Peyer's patch (tissue), 4 donors: ENCODE data around the gene HYCC2. TPM values are rescaled to one million over a fixed set of nuclear protein-coding genes. Genes with fewer than 3 reads are reported as not detected.
"Not testable (repeated sequence)": the region's sequence is repeated elsewhere in the genome, so short reads cannot be mapped to it uniquely, and the experiment has no call there.

Experiments
- DNase-seq, 3 donors: peaks; one replicate each; pipeline ENCODE4 v3.0.0-alpha.2; 2017 to 2019
- H3K27ac ChIP-seq, 4 donors: fragments of 200-600 bp; sonication (generic); one replicate each; pipeline ENCODE4 v1.5.1; 2016 to 2019
- H3K27me3 ChIP-seq, 2 donors: fragments of 200-600 bp; sonication (generic); one replicate each; pipeline ENCODE4 v1.5.1; 2019
- H3K36me3 ChIP-seq, 3 donors: fragments of 200-600 bp; sonication (generic); one replicate each; pipeline ENCODE4 v1.5.1; 2016 to 2019
- H3K4me1 ChIP-seq, 4 donors: fragments of 200-600 bp; sonication (generic); one replicate each; pipeline ENCODE4 v1.5.1; 2016 to 2019
- H3K4me3 ChIP-seq, 4 donors: fragments of 200-600 bp; sonication (generic); 1 replicate in 3 of 4; 2 replicates in 1 of 4; pipeline ENCODE4 v1.5.1; 2016 to 2019; ENCODE audit warnings: mild to moderate bottlenecking in 1 of 4
- H3K9me3 ChIP-seq, 4 donors: fragments of 200-600 bp; sonication (generic); one replicate each; pipeline ENCODE4 v1.5.1; 2016 to 2019; ENCODE audit warnings: mild to moderate bottlenecking in 1 of 4
- POLR2A ChIP-seq, 2 donors: fragments of 450-650 bp; IDR thresholded peaks; one replicate each; pipeline ENCODE4 v1.5.1; 2017; ENCODE audit warnings: antibody characterized with exemption in 2 of 2, mild to moderate bottlenecking in 2 of 2, moderate library complexity in 2 of 2
- total RNA-seq, 4 donors: library from RNA; depleted of rRNA; stranded (reverse); fragments of >200 nt; gene quantifications; one replicate each; pipeline ENCODE4 v1.1.0, GENCODE V29; 2016
- TF ChIP-seq, protein P1 (sequence below), 6 experiments: fragments of 450-650 bp in 4 of 6; fragments of 200-600 bp in 2 of 6; sonication (generic) in 1 of 6; IDR thresholded peaks; one replicate each; pipeline ENCODE4 v1.5.1; 2017 to 2019; ENCODE audit warnings: antibody characterized with exemption in 6 of 6, mild to moderate bottlenecking in 3 of 6, moderate library complexity in 1 of 6

Gene HYCC2
- total RNA-seq, 4 donors from 2014 or later = 17.3 to 31.9 (median 29.0) TPM

DNA sequence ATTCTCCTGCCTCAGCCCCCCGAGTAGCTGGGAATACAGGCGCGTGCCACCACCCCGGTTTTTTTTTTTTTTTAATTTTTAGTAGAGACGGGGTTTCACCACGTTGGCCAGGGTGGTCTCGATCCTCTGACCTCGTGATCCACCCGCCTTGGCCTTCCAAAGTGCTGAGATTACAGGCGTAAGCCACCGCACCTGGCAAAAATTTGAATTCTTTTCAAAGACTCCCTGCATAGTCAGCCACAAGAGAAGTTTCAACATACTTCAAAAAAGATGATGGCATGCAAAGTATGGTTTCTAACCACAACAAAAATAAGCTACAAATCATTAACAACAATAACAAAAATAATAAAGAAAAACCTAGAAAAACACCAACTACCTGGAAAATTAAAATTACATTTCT is 22.0 kb downstream of the HYCC2 start:
- Histone ChIP-seq H3K4me3 (no peak overlapping the region), H3K9me3 (no peaks in the 10 kb centered on the region), H3K27ac (no peak overlapping the region), H3K4me1 (no peaks in the 10 kb centered on the region), H3K36me3 (peaks cover 0 to 21% (median 0%) of the 10 kb centered on the region in 3 donors), H3K27me3 (no peaks in the 10 kb centered on the region)
- DNase-seq = no peak
- no peak for TF ChIP-seq POLR2A (IDR thresholded peaks at IDR 0.05)
- TF ChIP-seq, protein P1, sequence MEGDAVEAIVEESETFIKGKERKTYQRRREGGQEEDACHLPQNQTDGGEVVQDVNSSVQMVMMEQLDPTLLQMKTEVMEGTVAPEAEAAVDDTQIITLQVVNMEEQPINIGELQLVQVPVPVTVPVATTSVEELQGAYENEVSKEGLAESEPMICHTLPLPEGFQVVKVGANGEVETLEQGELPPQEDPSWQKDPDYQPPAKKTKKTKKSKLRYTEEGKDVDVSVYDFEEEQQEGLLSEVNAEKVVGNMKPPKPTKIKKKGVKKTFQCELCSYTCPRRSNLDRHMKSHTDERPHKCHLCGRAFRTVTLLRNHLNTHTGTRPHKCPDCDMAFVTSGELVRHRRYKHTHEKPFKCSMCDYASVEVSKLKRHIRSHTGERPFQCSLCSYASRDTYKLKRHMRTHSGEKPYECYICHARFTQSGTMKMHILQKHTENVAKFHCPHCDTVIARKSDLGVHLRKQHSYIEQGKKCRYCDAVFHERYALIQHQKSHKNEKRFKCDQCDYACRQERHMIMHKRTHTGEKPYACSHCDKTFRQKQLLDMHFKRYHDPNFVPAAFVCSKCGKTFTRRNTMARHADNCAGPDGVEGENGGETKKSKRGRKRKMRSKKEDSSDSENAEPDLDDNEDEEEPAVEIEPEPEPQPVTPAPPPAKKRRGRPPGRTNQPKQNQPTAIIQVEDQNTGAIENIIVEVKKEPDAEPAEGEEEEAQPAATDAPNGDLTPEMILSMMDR (IDR thresholded peaks at IDR 0.05) = no peak

DNA sequence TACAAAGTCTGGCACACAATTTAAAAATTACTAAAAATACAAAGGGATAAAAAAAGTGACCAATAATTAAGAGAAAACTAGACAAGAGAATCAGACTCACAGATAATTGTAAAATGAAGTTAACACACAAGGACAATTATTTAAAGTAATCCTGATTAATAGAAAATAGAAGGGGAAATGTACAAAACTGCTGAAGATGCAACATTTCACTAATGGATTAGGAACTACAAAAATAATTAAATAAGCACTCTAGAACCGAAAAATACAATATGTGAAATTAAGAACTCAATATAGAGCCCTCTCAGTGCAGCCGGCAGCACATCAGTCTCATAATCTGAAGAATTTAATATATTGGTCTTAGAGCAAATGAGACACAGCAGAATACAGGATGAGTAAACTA is 24.6 kb downstream of the HYCC2 start:
- Histone ChIP-seq H3K36me3 (peaks cover 0 to 7% (median 0%) of the 10 kb centered on the region in 3 donors), H3K27me3 (no peaks in the 10 kb centered on the region), H3K4me3 (no peak overlapping the region), H3K9me3 (no peaks in the 10 kb centered on the region), H3K27ac (no peak overlapping the region), H3K4me1 (no peaks in the 10 kb centered on the region)
- TF ChIP-seq, protein P1 (IDR thresholded peaks at IDR 0.05) = no peak
- no peak for TF ChIP-seq POLR2A (IDR thresholded peaks at IDR 0.05)
- DNase-seq = no peak

DNA sequence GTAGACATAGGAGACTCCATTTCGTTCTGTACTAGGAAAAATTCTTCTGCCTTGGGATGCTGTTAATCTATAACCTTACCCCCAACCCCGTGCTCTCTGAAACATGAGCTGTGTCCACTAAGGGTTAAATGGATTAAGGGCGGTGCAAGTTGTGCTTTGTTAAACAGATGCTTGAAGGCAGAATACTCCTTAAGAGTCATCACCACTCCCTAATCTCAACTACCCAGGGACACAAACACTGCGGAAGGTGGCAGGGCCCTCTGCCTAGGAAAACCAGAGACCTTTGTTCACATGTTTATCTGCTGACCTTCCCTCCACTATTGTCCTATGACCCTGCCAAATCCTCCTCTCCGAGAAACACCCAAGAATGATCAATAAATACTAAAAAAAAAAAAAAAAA is 28.4 kb downstream of the HYCC2 start:
- H3K9me3 ChIP-seq, H3K4me3 ChIP-seq, DNase-seq, H3K4me1 ChIP-seq, H3K27me3 ChIP-seq, H3K27ac ChIP-seq, H3K36me3 ChIP-seq: not testable (repeated sequence)

DNA sequence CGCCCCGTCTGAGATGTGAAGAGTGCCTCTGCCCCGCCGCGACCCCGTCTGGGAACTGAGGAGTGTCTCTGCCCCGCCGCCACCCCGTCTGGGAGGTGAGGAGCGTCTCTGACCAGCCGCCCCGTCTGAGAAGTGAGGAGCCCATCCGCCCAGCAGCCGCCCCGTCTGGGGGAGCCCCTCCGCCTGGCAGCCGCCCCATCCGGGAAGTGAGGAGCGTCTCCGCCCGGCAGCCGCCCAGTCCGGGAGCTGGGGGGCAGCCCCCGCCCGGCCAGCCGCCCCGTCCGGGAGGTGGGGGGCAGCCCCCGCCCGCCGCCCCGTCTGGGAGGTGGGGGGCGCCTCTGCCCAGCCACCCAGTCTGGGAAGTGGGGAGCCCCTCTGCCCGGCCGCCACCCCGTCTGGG is 29.0 kb downstream of the HYCC2 start:
- not testable (repeated sequence) for H3K27ac ChIP-seq, H3K9me3 ChIP-seq, H3K36me3 ChIP-seq, H3K27me3 ChIP-seq, H3K4me3 ChIP-seq, H3K4me1 ChIP-seq, DNase-seq

DNA sequence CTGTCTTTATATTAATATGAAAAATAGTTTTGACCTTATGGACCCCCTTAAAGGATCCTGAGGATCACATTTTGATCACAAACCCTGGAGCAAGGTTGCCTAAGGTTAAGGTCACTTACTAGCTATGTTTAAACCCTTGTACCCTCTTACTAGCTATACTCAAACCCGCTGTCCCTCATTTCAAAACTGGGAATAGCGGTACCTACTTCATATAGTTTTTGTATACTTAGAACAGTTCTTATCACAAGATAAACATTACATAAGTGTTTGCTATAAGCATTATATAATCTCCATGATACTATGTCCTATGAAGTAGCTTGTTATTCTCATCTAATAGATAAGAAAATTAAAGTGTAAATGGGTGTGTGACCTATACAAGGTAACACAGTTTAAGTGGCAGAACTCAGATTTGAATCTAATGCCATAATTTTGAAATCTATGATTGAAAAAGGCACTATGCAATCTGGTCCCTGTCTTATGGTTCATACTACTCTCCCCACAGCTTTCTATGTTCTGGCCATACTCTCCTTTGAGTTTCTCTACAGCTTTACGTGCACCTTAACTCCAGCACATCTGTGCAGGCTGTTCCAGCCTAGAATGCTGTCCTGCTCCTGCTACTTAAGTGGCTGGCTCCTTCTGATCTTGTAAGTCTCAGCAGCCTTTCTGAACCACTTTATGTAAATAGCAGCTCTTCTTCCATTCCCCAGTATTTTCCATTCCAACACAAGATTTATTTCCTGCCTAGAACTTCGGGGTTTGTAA is 30.4 kb downstream of the HYCC2 start:
- Histone ChIP-seq H3K4me1 (no peaks in the 10 kb centered on the region), H3K27me3 (no peaks in the 10 kb centered on the region), H3K9me3 (no peaks in the 10 kb centered on the region), H3K27ac (peak overlapping the region in 1 of 4 donors; percentile 38), H3K36me3 (peaks cover 0 to 4% (median 0%) of the 10 kb centered on the region in 3 donors), H3K4me3 (no peak overlapping the region)
- TF ChIP-seq, protein P1 (IDR thresholded peaks at IDR 0.05) = no peak
- DNase-seq = no peak

DNA sequence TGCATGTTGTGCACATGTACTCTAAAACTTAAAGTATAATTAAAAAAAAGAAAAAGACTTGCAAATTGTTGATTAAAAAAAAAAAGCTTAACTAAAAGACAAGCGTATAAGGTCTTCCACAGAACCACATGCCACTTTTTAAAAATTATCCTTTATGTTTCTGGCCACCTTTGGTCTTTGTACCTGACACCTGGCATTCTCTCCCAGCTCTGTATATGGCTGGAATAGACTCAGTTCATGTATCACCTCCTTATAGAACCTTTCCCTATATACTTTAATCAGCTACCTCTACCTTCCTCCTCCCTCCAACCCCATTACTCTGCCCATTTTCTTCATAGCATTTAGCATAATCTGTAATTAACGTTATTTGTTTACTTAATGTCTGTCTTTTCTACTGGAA is 32.6 kb downstream of the HYCC2 start:
- DNase-seq = no peak
- H3K4me3 ChIP-seq = no peak overlapping the region

DNA sequence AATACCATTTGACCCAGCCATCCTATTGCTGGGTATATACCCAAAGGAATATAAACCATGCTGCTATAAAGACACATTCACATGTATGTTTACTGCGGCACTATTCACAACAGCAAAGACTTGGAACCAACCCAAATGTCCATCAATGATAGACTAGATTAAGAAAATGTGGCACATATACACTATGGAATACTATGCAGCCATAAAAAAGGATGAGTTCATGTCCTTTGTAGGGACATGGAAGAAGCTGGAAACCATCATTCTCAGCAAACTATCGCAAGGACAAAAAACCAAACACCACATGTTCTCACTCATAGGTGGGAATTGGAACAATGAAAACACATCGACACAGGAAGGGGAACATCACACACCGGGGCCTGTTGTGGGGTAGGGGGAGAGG is 33.1 kb downstream of the HYCC2 start:
- not testable (repeated sequence) for H3K27ac ChIP-seq

More for the DNA sequence above, 32.6 kb downstream of the HYCC2 start:
- H3K9me3 ChIP-seq = no peaks in the 10 kb centered on the region
- no peaks in the 10 kb centered on the region for H3K4me1 ChIP-seq
- H3K27me3 ChIP-seq = no peaks in the 10 kb centered on the region
- no peak for TF ChIP-seq POLR2A (IDR thresholded peaks at IDR 0.05)
- no peaks in the 10 kb centered on the region for H3K36me3 ChIP-seq
- no peak overlapping the region for H3K27ac ChIP-seq

DNA sequence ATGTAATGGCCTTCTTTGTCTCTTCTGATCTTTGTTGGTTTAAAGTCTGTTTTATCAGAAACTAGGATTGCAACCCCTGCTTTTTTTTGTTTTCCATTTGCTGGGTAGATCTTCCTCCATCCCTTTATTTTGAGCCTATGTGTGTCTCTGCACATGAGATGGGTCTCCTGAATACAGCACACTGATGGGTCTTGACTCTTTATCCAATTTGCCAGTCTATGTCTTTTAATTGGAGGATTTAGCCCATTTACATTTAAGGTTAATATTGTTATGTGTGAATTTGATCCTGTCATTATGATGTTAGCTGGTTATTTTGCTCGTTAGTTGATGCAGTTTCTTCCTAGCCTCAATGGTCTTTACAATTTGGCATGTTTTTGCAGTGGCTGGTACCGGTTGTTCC is 37.1 kb downstream of the HYCC2 start:
- not testable (repeated sequence) for H3K27me3 ChIP-seq, H3K36me3 ChIP-seq, DNase-seq, H3K9me3 ChIP-seq, H3K4me1 ChIP-seq, H3K4me3 ChIP-seq, H3K27ac ChIP-seq

More for the DNA sequence above, 33.1 kb downstream of the HYCC2 start:
- not testable (repeated sequence) for H3K27me3 ChIP-seq, DNase-seq, H3K9me3 ChIP-seq, H3K36me3 ChIP-seq, H3K4me3 ChIP-seq, H3K4me1 ChIP-seq
